ENCODE data around the gene GALNT9.
"Not testable (repeated sequence)": the region's sequence is repeated elsewhere in the genome, so short reads cannot be mapped to it uniquely, and the experiment has no call there.

GALNT9 gene

GRCh38 chr12:132278401-132279183 is 50.8 kb downstream of the GALNT9 start:
- no peak for DNase-seq

DNA sequence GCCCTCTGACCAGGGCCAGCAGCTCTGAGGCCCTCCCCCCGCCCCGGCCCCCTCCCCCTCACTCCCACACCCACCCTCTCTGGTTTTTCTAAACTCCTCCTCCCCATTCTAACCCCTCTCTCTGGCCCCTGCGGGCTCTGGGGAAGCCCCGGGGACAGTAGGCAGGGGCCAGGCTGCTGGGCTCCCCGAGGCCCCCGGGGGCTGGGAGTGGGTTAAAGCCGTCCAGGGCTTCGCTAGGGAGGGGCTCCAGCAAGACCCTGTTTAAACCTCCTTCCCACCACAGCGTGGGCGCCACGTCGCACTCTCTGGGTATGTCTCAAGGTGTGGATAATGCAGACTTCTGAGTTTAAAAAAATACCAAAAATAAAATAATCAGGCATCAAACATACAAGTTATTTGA is 51.4 kb downstream of the GALNT9 start:
- DNase-seq: no peak

- DNase-seq: no peak
Measured at GRCh38 chr12:132277374-132277941, 51.9 kb downstream of the GALNT9 start.

DNA sequence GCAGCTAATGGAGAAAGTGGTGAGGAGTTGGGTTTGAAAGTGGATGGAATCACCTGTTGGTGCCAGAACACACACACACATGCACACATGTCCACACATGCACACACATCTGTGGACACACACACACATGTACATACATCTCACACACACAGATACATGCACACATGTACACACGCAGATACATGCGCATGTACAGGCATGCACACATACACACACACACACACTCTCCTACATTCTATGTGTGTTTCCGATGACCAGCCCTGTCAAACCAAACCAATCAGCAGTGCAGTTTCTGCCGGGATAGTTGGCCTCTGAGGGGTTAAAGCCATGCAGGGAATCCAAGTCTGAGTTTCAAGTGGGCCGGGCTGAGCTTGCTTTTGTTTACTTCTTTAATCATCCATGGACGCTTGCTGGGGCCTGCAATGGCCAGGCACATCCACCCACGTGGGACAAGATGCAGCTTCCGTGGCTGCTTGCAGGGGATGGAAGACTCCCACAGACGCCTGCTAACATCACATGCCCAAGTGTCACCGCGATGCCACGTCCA is 52.5 kb downstream of the GALNT9 start:
- DNase-seq: no peak

DNA sequence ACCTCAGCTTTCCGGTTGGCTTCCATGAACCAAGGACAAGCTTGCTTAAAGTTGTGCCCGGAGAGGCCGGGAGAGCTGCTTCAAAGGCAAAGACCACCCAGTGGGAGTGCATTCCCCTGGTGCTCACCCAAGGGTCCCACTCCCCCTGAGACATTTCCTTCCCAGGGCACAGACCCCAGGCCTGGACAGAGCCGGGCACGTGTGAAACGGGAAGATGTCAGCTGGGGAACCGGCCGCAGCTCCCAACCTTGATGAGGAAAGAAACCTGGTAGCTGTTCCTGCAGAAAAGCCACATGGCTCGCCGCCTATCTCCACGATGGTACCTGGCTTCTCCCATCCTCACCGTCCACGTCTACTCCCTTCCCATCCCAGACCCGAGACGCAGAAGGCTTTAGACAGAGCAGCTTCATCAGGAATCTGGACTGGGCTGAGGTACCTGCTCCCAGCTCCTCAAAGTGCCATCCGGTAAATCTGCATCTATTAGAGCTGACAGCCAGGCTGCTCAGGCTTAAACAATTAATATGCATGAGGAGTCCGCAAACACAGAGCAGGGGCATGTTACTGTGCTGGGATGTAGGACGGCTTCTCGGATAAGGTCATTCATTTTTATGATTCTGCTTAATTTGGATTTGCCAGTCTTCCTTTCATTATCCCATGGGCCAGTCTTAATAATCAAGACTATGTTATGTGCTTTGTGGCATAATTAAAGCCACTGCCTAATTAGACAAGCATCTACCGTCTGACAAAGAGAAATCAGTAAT is 53.1 kb downstream of the GALNT9 start:
- DNase-seq: no peak

DNA sequence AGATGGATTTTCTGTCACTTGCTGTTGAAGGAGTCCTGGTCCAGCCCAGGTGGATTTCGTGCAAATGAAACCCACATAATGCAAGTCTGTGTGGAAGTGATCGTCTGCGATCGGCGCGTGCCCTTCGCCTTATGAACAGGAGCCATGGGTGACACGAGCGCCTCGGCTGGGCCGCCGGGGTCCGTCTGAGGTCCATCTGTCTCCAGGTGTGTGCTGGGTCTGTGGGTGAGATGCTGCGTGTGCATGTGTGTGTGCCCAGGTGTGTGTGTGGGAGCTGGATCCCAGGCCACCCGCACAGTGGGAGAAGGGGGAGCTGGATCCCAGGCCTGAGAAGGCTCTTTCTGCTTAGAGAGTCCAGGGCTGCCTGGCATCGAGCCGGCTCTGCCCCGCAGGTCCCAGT is 53.8 kb downstream of the GALNT9 start:
- DNase-seq: no peak

DNA sequence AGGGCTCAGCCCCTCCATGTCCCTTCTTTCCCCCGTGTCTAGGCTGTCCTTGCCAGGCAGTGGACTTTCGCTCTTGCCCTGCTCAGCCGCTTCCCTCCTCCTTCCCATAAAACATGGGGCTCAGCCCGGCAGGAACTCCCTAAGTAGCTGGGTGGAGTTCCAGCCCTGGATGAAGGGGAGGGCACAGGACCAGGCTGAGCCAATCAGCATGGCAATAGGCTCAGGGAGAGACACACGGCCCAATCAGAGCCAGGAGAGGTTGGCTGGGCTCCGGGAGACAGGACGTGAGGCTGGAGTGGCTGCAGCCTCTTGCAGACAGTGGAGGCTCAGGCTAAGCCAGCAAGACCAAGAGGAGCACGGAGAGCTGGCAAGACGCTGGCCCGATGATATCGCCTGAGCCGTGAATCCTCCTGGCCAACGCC is 54.3 kb downstream of the GALNT9 start:
- peak; percentile 76 for DNase-seq

- no peak for DNase-seq
Measured at GRCh38 chr12:132273992-132274334, 55.4 kb downstream of the GALNT9 start.

- DNase-seq: no peak
Measured at GRCh38 chr12:132272711-132273110, 56.7 kb downstream of the GALNT9 start.

GRCh38 chr12:132271755-132272092 is 57.7 kb downstream of the GALNT9 start:
- no peak for DNase-seq

DNA sequence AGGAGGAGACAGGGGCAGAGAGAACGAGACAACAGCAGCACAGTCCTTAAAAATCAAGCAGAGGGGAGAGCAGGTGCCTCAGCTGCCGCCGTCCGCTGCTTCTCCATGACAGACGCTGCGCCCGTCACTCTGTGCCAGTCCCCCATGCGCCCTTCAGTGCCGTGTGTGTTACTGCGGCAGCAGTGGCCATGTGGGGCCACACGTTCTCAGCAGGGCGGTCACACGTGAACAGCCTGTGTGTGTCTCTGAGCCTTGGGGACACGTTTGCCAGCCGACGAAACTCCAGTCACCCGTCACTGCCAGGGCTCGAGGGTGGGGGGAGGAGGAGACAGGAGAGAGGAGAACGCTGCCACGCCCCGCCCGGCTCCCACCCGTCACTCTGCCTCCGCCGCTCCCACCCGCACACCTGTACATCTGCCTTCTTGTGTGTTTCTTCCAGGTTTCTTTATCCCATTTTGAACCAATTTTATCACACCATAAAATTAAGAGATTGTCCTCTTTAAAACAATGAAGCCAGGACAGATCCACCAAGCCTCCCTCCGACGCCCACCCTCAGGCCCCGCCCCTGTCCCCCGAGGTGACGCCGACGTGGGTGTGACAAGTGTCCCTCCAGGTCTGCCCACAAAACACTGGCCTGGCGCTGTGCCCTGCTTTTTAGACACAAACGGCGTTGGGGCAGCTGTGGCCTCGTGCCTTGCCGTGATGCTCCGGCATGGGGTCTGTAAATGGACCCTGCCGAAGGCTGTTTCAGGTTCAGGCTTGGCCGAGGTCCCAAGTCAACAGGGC is 58.2 kb downstream of the GALNT9 start:
- DNase-seq: no peak

DNA sequence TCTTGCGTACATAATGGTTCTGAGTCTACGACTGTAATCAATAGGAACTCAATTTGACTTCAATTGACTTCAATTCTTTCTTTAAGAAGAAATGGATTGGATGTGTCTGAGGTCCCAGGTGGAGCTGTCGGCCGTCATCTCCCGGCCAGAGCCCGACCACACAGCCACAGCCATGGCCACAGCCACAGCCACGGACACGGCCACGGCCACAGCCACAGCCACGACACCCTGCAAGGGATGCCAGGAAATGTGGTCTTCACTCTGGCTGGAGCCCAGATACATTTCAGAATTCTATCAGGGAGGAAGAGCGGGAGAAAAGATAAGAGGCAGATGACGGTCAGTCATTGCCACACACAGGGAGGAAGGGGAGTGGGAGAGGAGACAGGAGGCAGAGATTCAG is 58.9 kb downstream of the GALNT9 start:
- no peak for DNase-seq

GRCh38 chr12:132269271-132269968 is 60.0 kb downstream of the GALNT9 start:
- DNase-seq: no peak

- DNase-seq: no peak
Measured at GRCh38 chr12:132268674-132269073, 60.7 kb downstream of the GALNT9 start.

- DNase-seq: no peak
Measured at GRCh38 chr12:132267873-132268272, 61.5 kb downstream of the GALNT9 start.

DNA sequence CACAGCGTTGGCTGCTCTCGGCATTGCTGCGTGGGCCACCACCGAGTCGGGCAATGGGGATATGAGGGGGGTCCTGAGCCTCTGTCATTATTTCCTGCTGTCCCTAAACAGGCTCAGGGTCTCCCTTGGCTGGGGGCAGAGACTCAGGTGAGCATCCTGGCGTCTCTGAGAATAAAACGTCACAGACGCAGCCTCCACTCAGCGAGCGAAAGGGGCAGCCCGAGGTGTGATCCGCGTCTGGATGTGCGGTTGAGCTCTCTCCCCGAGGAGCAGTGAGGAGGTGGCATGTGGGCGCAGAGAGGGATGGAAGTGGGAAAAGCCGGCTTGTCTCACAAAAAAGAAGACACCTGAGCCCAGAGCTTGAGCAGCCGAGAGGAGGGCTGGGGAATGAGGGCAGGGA is 62.6 kb downstream of the GALNT9 start:
- no peak for DNase-seq

- DNase-seq: no peak
Measured at GRCh38 chr12:132266370-132266769, 63.0 kb downstream of the GALNT9 start.

DNA sequence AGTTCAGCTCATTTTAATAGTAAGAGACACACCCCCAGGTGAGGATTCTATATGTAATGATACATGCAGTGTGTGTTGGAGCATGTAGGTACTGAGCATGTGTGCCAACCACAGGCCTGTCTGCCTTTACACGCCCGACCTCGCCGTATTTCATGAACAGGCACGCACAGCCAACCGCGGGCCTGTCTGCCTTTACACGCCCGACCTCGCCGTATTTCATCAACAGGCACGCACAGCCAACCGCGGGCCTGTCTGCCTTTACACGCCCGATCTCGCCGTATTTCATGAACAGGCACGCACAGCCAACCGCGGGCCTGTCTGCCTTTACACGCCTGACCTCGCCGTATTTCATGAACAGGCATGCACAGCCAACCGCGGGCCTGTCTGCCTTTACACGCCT is 63.6 kb downstream of the GALNT9 start:
- not testable (repeated sequence) for DNase-seq

- no peak for DNase-seq
Measured at GRCh38 chr12:132265056-132265800, 64.2 kb downstream of the GALNT9 start.

DNA sequence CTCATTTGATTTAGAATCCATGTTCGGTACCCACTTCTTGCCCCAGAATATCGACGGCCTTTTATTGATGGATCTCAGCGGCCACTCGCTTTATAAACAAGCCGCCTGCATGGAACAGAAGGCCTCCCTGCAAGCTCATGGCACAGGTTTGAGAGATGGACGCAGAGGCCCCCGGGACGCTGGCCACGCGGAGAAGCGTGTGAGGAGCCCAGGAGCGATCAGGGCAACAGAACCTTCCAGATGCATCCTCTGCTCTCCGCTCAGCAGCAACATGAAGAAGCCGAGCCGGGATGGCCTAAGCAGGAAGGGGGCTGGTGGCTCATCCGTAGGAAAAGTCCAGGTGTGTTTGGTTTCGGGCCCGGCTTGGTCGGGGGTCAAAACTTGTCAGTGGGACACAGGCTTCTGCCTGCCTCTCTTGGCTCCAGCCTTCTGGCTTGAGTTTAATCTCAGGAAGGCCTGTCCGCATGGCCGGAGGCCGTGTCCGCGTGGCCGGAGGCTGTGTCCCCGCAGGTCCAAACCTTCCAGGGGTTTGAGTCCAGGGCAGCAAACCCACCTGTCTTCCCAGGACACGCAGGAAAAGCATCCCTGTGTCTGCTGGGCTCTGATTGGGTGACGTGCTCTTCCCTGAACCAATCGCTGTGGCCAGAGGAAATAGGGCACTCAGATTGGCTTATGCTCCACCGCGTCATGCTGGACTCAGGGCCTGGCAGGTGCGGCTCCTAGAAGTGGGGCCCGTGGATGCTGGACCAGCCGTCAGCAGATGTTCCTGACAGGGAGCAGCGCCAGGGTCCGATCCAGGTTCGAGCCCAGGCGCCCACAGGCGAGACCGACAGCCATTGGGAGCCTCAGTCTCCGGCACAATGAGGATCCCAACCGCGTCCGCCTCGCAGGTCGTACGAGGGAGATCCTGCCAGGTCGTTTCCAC is 65.0 kb downstream of the GALNT9 start:
- DNase-seq: no peak

Data from HCEC 1CT (cell line).